HG03196 (cell line): ENCODE results near the gene XPNPEP1.

Experiments used
- ATAC-seq: cut with Tn5 transposase; IDR thresholded peaks from one replicate; pipeline ENCODE4 v1.9.1; 2021; ENCODE audit not compliant: unreplicated experiment

The XPNPEP1 gene

DNA sequence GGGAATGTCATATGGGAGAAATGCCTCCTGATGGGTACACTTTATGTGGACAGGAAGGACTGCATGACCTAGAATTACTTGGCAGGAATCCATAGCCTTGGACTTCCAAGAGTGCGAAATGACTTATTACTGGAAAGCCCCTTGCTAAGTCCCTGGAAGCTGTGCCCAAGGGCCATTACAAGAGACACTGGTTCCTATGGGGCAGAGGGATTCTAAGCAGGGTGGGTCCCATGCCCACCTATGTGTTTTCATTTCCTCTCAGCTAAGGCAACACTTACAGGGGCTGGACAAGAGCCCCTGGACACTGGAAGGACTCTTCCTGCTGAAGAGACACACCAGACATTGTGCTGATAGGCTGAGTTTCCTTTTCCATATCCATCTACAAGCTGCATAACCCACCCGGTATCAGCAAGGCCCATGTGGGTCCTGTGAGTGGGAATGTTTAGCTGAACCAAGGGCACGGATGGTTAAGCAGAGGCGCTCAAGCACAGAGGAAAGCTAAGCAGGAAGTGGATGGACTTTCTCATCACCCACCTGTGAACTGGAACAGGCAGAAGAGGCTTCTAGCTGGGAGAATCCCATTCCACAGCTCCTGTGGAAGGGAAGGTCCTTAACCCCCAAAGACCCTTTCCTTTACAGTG, 56.2 kb downstream of the XPNPEP1 start:
- no peak for ATAC-seq

DNA sequence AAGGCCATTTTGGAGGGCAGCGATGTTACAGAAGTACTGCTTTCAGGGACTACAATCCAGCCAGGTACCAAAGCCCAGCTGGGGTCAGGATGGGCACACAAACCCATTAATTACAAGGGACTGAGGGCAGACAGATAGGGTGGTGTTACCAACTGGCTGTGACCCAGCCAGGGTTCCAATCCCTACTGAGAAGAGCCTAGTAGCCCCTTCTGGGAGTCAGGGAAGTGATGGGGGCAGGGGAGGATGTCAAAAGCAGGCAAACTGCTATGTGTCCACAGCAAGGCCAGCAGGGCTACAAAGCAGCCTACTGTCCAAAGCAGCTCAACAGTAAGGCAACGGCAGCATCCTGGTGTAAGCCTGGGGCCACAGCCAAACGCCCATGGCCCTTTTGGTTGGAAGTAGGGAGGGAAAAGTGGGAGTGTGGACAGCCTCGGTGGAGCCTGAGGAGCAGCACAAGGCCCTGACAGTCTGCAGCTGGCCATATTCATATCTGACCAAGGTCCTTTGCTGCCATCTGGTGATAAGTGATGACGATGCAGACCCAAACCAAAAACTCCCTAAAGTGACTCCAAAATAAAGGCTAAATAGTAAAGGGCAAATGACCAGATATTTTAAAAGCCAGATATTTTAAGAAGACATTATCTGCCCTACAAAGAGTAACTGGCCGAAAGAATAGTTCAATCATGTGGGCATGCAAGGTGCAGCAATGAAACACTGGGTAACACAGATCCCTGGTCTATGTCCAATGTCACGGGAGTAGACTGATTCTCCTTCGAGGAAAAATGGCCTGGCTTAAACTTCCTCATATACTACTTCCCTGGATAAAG, 56.9 kb downstream of the XPNPEP1 start:
- no peak for ATAC-seq

DNA sequence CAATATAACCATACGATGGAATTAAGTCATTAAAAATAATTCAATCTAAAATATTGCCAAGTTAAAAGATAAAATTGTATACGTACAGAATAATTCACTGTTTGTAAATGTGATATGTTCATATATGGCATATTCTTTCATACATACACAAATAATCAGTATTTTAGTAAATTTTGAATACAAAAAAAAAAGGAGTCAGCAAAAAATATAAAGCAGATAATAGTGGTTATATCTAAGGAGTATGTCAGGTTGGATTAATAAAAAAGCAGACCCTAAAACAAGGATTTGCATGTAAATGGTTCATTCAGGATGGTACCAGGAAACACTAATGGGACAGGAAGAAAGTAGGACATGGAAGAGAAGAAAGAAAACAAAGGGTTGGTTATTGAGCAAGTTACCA, 59.5 kb downstream of the XPNPEP1 start:
- ATAC-seq: no peak

DNA sequence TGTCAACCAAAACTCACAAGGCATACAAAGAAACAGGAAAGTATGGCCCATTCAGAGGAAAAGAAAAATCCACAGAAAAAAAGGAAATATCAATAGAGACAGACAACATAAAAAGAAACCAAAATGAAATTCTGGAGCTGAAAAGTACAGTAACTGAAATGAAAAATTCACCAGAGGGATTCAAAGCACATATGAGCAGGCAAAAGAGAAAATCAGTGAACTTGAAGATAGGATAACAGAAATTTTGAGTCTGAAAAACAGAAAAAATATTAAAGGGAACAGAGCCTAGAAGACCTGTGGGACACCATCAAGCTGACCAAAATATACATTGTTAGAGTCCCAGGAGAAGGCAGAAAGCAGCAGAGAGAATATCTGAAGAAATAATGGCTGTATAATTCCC, 60.6 kb downstream of the XPNPEP1 start:
- ATAC-seq: no peak

DNA sequence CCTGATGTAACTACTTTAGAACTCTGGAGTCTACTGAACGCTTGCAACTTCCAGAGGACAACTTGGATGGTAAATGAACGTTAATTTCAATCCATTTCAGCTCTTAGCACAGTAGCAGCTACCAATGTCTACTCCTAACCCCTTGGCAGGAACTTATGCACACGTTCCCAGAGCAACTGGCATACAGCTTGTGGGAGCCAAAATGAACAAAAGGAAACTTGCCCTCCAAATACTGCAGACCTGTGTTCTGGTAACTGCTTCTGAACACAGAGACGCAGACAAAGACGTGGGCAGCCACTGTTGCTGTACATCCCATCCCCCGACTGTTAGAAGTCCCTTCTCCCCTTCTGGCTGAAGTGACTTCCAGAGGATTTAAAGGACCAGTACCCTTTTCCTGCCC, 61.3 kb downstream of the XPNPEP1 start:
- no peak for ATAC-seq

DNA sequence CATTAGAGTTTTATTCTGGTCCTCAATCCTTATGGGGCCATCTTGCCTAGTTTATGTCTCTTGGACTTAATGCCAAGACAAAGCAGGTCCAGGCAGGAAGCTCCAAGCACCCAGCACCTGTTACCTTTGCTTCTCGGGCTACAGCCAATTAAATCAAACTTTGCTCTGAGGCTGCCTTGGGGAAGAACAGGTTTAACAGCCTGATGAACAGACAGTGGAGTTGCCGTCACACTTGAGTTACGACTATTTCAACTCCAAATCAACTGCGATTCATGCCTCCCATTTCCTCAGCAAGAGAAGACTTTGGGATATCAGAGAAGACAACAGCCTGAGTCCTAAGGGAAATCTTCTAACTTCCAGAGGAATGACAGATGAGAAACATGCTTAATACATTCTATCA, 62.2 kb downstream of the XPNPEP1 start:
- no peak for ATAC-seq

DNA sequence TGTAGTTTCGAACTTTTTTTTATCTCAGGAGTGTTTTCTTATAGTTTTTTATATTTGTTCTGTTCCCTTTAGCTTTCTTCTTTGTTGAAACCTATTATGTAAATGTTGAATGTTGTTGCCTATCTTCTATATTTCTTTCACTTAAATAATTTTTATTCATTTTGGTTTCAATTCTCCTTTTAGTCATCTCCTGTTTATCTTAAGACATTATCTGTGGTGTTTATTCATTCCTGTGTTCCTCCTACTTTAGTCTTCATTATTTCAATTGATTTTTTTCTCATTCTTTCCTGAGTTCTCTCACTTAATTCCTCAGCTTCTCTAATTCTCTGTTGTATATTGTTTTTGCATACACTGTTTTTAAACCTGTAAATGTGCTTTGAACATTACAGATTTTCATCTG, 64.1 kb downstream of the XPNPEP1 start:
- ATAC-seq: no peak

DNA sequence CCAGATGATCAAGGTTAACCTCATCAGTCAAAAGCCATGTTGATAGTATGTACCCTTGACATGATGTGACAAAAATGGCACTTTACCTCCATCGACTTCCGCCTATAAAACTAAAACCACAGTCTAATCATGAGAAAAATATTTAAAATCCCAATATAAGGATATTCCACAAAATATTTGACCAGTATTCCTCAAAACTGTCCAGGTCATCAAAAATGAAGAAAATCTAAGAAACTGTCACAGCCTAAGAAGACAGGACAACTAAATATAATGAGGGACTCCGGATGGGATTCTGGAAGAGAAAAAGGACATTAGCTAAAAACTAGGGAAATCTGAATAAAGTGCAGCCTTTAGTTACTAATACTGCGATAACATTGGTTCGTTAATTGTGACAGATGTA, 67.6 kb downstream of the XPNPEP1 start:
- ATAC-seq: no peak

DNA sequence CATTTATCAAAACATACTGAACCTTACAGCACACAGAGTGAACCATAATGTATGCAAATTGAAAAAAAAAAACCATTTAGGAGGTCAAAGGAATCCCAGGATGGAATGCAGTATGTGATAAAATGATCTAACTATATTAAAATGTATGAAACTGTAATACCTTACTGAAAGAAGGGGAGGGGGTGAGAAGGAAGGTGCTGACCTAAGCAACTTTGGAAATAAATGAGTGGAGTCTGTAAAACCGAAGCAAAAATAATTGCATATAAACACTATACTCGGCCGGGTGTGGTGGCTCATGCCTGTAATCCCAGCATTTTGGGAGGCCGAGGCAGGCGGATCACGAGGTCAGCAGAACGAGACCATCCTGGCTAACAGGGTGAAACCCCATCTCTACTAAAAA, 69.4 kb downstream of the XPNPEP1 start:
- ATAC-seq: no peak

DNA sequence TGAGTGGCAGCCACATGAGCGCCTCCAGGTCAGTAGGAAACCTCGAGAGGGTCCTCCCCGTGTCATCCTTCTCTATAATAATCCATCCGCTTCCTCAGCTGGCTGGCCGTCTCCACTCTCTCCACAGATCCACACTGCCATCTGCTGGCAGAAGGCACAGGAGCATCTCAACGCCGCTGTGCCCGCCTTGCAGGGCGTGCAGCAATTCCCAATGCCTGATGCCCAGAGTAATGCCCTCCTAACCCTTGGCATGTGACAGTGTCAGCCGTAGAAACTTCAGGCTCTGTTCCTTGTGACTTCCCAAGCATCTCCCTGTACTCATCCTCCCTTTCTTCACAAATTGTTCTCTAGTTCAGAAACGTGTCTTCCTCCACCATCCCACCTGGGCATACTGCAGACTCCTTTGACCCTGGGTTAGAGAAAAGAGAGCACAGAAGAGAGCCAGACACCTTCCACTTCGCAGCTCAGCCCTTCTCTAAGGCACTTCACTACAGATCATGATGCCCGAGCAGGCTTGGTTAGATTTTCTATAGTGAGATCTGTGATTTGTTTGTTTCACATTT, 70.8 kb downstream of the XPNPEP1 start:
- ATAC-seq: peak; percentile 96

DNA sequence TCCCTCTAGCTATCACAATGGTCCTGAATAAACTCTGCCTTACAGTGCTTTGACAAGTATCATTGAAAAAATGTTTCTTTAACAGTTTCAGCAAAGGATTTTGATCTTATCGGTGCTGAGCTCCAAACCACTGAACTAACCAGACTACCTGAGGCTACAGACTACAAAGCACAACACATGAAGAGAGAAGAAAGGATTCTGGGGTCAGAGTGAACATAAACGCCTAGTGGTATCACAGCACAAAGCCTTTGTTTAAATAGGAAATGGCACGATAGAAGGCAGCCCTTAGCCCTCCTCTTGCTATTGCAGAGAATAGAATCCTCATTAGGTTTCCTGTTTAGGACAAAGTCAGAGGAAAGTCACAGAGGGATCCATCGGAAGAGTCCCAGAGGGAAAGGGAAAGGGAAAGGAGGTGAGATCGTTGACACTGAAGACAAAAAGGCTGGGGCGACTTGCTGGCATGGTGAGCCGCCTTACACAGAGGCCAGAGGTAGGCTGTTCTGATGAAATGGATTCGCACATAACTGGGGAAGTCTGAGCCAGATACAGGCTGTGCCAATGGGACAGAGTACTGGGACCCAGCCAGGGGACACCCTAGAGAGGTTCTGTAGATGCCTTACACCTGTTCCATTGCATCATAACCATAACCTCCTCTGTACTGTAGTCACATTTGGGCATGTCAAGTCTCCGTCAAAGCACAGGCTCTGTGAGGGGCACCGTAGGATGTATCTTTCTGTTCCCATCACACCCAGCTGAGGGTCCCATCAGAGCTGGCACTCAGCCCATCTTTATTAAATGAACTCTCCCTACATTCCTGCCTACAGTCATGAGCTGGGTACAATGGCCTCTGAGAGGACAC, 71.5 kb downstream of the XPNPEP1 start:
- peak; percentile 9 for ATAC-seq

DNA sequence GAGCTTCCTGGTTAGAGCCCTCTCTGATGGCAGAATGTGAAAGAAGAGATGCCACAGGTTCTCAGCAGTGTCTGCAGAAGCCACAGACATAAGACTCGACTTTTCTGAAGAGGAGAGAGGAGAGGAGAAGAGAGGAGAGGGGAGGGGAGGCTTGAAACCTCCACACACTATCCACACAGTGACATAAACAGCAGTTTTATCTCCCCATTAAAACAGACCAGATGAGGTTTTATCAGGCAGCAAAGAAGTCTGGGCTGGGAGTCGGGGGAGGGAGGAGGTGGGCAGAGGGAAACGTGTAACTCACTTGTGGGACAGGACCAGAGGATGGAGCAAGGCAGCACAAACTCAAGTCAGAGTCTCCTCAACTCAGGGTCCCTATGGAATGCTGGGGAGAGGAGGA, 76.5 kb downstream of the XPNPEP1 start:
- no peak for ATAC-seq

DNA sequence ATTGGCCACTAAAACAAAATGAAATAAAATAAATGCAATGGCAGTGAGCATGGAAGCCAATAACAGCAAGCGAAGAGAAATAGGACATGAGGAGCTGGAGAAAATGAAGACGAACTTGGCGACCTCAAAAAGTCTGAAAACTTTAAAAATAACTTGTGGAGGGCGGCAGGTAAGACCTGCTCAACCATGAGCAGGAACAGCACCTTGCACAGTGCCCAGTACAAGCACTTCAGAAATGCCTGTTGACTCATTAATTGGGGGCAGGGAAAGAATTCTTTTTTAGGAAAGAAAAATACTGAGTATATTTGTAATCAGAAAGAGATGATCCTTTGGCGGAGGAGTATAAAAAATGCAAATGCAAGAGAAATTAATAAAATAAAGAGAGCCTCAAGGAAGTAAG, 78.0 kb downstream of the XPNPEP1 start:
- no peak for ATAC-seq

DNA sequence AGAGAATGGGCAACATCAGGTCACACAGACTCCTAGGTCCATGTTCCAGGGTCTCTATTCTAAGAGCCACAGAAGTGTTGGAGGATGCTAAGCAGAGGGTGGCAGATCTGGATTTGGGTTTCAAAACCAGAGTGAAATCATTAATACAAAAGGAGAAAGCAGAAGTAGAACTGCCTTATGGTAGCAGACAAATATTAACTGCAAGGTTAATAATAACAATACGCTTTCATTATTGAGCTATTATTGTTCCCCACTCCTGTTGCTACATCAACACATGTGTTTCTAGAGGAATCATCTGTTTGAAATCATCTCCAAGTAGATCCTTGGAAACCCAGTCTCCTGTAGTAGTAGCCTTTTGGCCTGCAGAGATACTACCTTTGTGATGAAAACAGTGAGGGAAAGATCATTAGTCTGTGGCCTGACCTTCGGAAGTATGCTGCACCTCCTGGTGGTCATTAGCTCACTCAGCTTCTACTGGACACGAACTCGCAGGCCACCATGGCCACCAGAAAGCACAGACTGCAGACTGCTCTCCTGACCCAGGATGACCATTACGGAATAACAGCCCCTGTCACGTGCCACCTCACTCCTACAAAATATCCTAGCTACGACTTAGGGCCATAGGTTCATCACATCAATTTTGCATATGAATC, 84.6 kb downstream of the XPNPEP1 start:
- no peak for ATAC-seq

DNA sequence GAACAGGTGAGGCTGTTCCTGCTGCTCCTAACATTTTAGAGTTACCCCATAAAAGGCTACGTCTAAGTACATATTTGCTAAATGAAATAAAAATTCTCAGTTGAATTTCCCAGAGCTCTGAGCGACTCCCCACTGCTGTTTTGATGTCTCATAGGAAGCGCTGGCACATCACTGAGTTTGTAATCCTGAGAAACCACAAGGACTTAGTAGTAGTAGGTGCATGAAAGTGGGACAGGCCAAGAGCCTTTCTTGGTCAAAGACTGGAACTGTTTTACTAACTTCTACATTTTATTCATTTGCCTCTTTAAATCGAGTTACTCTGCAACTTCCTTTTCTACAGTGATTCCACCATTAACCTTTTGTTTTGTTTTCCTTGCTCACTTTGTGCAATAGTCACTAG, 85.9 kb downstream of the XPNPEP1 start:
- no peak for ATAC-seq

DNA sequence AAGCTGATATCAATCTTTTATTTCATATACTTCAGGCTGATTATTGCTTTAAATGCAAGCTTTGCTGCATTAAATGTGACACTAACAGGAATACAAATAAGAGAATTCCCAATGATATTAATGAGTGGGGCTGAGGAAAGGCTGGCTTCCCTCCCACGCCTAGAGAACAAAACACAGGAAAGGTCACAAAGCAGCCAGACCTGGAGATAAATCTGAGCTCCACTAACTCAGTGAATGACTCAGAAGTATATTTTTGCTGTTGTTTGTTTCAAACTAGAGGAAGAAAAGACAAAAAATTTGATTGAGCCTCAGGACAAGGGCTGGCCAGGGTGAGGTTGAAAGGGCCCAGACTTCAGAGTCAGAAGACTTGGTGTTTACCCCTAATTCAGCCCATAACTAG, 88.1 kb downstream of the XPNPEP1 start:
- ATAC-seq: no peak

DNA sequence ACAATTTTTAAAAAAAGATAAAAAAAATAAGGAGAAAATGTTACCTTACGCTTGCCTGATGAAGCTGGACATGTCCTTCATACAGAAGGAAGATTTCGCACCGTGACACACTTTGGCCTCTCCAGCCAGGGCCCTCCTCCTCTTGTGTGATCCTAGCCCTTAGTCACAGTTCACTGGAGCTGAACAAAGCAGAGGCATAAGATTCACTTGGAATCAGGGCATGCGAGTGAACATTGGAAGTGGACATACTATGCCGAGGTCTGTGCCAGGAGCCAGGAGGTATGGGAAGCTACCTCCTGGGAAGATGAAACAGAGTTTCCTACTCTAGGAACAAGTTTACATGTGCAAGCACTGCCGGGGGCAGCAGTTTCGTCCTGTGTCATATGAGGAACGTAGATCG, 91.5 kb downstream of the XPNPEP1 start:
- no peak for ATAC-seq

DNA sequence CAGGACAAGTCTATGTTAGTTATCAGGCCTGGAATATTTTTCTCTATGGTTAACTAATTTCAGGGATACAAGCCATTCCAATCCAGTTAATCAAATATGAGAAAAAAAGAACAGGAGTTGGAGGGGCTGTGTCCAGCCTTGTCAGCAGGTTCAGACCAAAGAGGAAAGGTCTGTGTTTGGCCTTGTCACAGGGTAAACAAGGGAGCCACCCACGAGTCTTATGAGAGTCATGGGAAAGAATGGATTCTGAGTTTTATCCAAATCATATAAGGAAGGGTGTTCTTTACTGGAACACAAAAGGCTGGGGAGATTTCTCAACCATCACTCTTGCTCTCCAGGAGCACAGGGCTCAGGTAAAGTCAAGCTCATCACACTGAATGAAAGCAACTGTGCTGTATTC, 99.1 kb downstream of the XPNPEP1 start:
- no peak for ATAC-seq

DNA sequence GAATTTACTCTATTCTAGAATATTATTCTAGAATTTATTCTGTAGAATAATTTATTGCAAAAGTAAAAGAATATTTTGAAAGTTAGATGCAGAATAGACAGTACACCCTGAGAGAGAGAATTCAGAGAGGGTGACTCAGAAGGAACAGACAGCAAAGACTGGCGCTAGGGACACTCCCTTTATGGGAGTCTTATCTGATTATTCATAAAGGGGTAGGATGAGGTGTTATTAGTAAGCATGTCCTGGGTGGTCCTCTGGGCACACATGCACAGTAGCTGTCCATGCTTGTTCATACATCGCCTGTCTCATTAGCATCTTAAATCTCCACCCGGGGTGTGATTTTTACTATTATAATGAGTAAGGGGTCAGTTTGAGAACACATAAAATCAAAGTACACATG, 100.1 kb downstream of the XPNPEP1 start:
- ATAC-seq: no peak

DNA sequence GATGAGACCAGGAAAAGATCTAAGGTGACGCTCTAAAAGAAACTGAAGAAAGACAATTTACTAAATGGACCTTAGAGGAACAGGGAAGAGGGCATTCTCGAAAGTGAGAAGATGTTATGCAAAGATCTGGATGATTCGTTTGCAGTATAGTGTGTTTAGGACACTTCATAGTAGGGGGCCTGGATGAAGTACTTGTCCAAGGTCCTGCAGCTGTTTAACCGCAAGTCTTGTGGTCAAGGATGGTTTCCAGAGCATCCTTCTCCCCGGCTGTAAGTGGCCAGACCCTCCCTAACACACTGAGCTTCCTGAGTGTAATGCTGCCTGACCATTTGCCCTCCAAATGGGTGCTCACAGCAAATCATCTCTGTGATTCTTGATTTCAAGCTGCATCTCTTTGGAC, 101.6 kb downstream of the XPNPEP1 start:
- no peak for ATAC-seq
